HEK293T (cell line): ENCODE data around the gene LENG8.
"Not testable (repeated sequence)": the region's sequence is repeated elsewhere in the genome, so short reads cannot be mapped to it uniquely, and the experiment has no call there.

Source experiments
- BHLHE40 ChIP-seq: fragments of 450-650 bp; IDR thresholded peaks from 2 replicates; pipeline ENCODE4 v1.6.1; 2016; ENCODE audit warnings: mild to moderate bottlenecking, moderate library complexity, borderline replicate concordance
- ELF4 ChIP-seq: fragments of 450-650 bp; IDR thresholded peaks from 2 replicates; pipeline ENCODE4 v1.6.1; 2017; ENCODE audit warnings: antibody characterized with exemption
- FOXA1 ChIP-seq: fragments of 450-650 bp; IDR thresholded peaks from 2 replicates; pipeline ENCODE4 v1.6.1; 2016; ENCODE audit warnings: mild to moderate bottlenecking
- FOXM1 ChIP-seq: fragments of 450-650 bp; IDR thresholded peaks from 2 replicates; pipeline ENCODE4 v1.6.1; 2017; ENCODE audit warnings: mild to moderate bottlenecking, borderline replicate concordance
- PKNOX1 ChIP-seq: fragments of 450-650 bp; IDR thresholded peaks from 2 replicates; pipeline ENCODE4 v1.6.1; 2016
- SP1 ChIP-seq: fragments of 450-650 bp; IDR thresholded peaks from 2 replicates; pipeline ENCODE4 v1.6.1; 2017

GRCh38 chr19:54498451-54498772 is 49.4 kb downstream of the LENG8 start:
- not testable (repeated sequence) for TF ChIP-seq FOXA1, ELF4, SP1, PKNOX1, BHLHE40, FOXM1
